ENCODE measurements around the gene MICA. TPM values are rescaled to one million over a fixed set of nuclear protein-coding genes. Genes with fewer than 3 reads are reported as not detected.
"Not testable (repeated sequence)": the region's sequence is repeated elsewhere in the genome, so short reads cannot be mapped to it uniquely, and the experiment has no call there.

The MICA gene
- polyA plus RNA-seq, 2 of the 4 experiments (the other 2 are of a cell fraction) = 20.5 to 22.8 TPM

DNA sequence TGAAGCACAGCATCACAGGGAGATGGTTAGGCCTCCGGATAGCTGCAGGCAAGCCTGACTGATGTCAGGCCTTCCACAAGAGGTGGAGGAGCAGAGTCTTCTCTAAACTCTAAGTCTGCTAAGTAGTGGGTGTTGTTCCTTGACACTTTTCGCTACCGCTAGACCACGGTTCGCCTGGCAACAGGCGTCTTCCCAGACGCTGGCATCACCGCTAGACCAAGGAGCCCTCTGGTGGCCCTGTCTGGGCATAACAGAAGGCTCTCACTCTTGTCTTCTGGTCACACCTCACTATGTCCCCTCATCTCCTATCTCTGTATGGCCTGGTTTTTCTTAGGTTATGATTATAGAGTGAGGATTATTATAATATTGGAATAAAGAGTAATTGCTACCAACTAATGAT lies 29.3 kb upstream of the MICA start:
- POLR2A ChIA-PET; H3K4me3 ChIP-seq; H3K4me1 ChIP-seq; H3K9me3 ChIP-seq; CTCF ChIA-PET; H3K4me2 ChIP-seq; H3K27ac ChIP-seq; DNase-seq (ENCODE audit: low read depth in 1 of 2, low spot score in 1 of 2); FAIRE-seq; ATAC-seq: not testable (repeated sequence)
- no CpG with 5 or more reads among the region's 8 CpGs for WGBS (ENCODE audit: missing lambda C conversion rate)

DNA sequence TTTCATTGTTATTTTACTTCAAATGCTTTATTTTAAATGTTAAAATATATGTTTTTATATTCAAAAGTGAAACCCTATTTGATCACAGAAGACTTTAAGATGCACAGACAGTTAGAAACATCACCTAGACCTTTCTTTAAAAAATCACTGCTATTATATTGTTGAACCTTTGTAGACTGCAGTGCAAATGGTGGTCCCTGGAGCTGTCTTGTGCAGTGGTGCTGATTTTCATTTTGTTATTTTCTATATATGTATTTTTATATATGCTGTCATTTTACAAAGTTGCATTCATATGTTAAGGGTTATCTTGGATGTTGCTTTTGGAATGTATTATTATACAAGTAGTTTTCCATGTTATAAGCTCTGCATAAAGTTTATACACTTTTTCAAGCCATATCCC lies 27.7 kb upstream of the MICA start:
- CTCF ChIA-PET = interaction anchor here (0.9 to 4.6 kb wide), 2 partner anchors 9 to 183 kb away, joined by 4 to 47 read pairs; no protein-coding TSS in a partner anchor
- POLR2A ChIA-PET = no interaction called here
- no peak for ATAC-seq
- DNase-seq (ENCODE audit: low read depth in 1 of 2, low spot score in 1 of 2) = no peak
- H3K4me3 ChIP-seq = no peak overlapping the region
- TF ChIP-seq, protein P1, sequence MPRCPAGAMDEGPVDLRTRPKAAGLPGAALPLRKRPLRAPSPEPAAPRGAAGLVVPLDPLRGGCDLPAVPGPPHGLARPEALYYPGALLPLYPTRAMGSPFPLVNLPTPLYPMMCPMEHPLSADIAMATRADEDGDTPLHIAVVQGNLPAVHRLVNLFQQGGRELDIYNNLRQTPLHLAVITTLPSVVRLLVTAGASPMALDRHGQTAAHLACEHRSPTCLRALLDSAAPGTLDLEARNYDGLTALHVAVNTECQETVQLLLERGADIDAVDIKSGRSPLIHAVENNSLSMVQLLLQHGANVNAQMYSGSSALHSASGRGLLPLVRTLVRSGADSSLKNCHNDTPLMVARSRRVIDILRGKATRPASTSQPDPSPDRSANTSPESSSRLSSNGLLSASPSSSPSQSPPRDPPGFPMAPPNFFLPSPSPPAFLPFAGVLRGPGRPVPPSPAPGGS (IDR thresholded peaks at IDR 0.05) = no peak
- TF ChIP-seq ZFP36 (IDR thresholded peaks at IDR 0.05; ENCODE audit: borderline replicate concordance, partially characterized antibody) (no peak), TFCP2L1 (CRISPR knock-in tag; IDR thresholded peaks at IDR 0.05) (no peak), KDM5A (IDR thresholded peaks at IDR 0.05) (no peak), JUN (IDR thresholded peaks at IDR 0.05) (no peak)
- no peak overlapping the region for H3K4me2 ChIP-seq
- H3K27ac ChIP-seq = no peak overlapping the region
- H3K4me1 ChIP-seq = 0 out of 3 replicates have a peak, but pooled peaks cover 3% of the 10 kb centered on the region
- peaks cover 4% of the 10 kb centered on the region; the same call in 2 of the 3 replicates for H3K9me3 ChIP-seq
- FAIRE-seq = no peak

DNA sequence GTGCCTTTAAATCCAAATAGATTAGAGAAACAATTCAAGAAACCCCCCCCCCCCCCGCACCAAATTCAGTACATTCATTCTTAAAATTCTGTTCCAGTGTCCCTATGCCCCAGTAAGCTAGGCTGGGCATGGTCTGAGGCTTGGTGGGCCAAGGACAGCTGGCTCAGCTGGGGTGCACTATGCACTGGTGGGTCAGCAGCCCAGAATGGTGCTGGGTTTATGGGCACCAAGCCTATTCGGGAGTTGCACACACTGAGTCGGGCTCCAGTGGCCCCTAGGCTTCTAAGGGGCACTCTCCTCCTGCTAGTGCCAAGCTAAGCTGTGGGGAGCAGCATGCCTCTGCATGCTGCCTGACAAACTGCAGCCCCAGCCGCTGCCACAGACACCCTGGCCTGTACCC lies 26.4 kb upstream of the MICA start:
- 0 out of 3 replicates have a peak, but pooled peaks cover 3% of the 10 kb centered on the region for H3K4me1 ChIP-seq
- POLR2A ChIA-PET = interaction anchor here (0.6 to 0.7 kb wide), 2 partner anchors 23 to 319 kb away, joined by 3 read pairs; no protein-coding TSS in a partner anchor
- ATAC-seq = no peak
- H3K27ac ChIP-seq = no peak overlapping the region
- H3K9me3 ChIP-seq = peaks cover 1% of the 10 kb centered on the region; the same call in 2 of the 3 replicates
- no CpG with 5 or more reads among the region's 4 CpGs for WGBS (ENCODE audit: missing lambda C conversion rate)
- H3K4me2 ChIP-seq = no peak overlapping the region
- CTCF ChIA-PET = interaction anchor here (0.7 to 4.6 kb wide), 4 partner anchors 10 to 232 kb away, joined by 3 to 47 read pairs (median 4); no protein-coding TSS in a partner anchor
- FAIRE-seq = no peak
- TF ChIP-seq TP53 (CRISPR knock-in tag; IDR thresholded peaks at IDR 0.05) (no peak), KDM5A (IDR thresholded peaks at IDR 0.05) (no peak), POLR2AphosphoS2 (conservative IDR thresholded peaks at IDR 0.05; ENCODE audit: low read length) (no peak), RARB (CRISPR knock-in tag; IDR thresholded peaks at IDR 0.05) (no peak), NPAS2 (CRISPR knock-in tag; IDR thresholded peaks at IDR 0.05; ENCODE audit: borderline replicate concordance) (no peak), CBX2 (IDR thresholded peaks at IDR 0.05; ENCODE audit: borderline replicate concordance, low read depth) (no peak), ZNF302 (CRISPR knock-in tag; IDR thresholded peaks at IDR 0.05) (no peak), MYC (IDR thresholded peaks at IDR 0.05; ENCODE audit: borderline replicate concordance, low read length) (no peak), HOXB13 (CRISPR knock-in tag; IDR thresholded peaks at IDR 0.05; ENCODE audit: low read depth) (no peak), CEBPB (IDR thresholded peaks at IDR 0.05) (no peak), FOSB (CRISPR knock-in tag; IDR thresholded peaks at IDR 0.05) (no peak), CHD4 (IDR thresholded peaks at IDR 0.05; ENCODE audit: borderline replicate concordance) (no peak), FOXS1 (CRISPR knock-in tag; IDR thresholded peaks at IDR 0.05) (no peak), RCOR1 (IDR thresholded peaks at IDR 0.05; ENCODE audit: low read depth, low read length) (no peak), SREBF2 (IDR thresholded peaks at IDR 0.05) (no peak)
- TF ChIP-seq, protein P1 (IDR thresholded peaks at IDR 0.05) = no peak
- TF ChIP-seq, protein P2, sequence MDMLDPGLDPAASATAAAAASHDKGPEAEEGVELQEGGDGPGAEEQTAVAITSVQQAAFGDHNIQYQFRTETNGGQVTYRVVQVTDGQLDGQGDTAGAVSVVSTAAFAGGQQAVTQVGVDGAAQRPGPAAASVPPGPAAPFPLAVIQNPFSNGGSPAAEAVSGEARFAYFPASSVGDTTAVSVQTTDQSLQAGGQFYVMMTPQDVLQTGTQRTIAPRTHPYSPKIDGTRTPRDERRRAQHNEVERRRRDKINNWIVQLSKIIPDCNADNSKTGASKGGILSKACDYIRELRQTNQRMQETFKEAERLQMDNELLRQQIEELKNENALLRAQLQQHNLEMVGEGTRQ (IDR thresholded peaks at IDR 0.05) = no peak
- no peak overlapping the region for H3K4me3 ChIP-seq
- DNase-seq (ENCODE audit: low read depth in 1 of 2, low spot score in 1 of 2) = no peak
